Astrocyte of the cerebellum (primary cell): ENCODE measurements around the gene FBXL4.

ENCODE experiments used
- DNase-seq: peaks from one replicate; pipeline ENCODE4 v3.0.0-alpha.2; 2011; ENCODE audit warnings: low read depth
- H3K4me3 ChIP-seq: 2 replicates; pipeline ENCODE4 v1.5.1; 2011; ENCODE audit warnings: mild to moderate bottlenecking, low read depth, low read length, moderate library complexity
- in situ Hi-C: cut with HindIII; loops from 2 replicates; pipeline ENCODE4 v1.10.0; 2017; ENCODE audit warnings: low sequenced_read_pairs
- TF ChIP-seq, protein P1 (sequence below): IDR thresholded peaks from 2 replicates; pipeline ENCODE4 v1.5.1; 2012; ENCODE audit warnings: low read length, low read depth, moderate library complexity, mild to moderate bottlenecking; ENCODE audit errors: missing control alignments

The FBXL4 gene

DNA sequence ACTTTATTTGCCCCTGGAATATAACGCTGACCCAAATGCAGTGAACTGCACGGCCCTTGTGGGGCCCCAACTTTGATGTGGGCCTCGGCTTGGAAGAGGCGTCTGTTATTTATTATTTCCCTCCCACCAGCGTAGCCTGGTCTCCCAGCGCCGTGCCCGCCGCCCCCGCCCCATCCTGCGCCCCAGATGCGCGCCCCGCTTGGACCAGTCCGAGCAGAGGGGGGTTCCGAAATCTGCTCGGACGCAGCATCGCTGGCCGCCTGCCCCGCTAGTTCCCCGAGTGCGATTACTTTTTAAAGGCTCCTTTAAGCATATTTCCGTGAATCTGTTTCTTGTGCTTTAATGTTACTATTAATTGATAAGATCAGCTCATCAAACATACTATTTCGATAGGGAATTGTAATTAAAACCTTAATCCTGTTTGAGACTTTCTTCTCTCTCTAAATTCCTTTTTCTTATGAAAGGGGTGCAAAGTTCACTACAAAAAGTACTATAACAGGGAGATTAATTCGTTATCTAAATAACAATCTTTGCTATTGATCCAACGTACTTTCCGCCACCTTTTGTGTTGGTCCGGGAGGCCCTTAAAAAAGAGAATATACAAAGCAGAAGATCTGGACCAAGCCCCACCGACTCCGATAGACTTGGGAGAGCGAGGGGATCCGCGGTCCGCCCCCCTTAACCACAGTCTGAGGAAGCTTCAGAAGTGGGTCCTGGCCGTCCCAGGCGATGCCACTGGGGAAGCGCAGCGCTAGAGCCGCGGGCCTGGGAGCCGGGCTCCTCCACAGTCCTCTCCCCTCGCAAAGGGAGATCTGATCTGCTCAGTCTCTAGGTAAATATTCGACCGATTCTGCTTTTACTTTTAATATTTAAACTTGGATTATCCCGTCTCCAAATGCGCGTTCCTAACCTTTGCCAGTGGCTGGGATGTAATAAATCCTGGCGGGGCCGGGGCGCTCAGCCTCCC lies 103.2 kb downstream of the FBXL4 start:
- TF ChIP-seq, protein P1, sequence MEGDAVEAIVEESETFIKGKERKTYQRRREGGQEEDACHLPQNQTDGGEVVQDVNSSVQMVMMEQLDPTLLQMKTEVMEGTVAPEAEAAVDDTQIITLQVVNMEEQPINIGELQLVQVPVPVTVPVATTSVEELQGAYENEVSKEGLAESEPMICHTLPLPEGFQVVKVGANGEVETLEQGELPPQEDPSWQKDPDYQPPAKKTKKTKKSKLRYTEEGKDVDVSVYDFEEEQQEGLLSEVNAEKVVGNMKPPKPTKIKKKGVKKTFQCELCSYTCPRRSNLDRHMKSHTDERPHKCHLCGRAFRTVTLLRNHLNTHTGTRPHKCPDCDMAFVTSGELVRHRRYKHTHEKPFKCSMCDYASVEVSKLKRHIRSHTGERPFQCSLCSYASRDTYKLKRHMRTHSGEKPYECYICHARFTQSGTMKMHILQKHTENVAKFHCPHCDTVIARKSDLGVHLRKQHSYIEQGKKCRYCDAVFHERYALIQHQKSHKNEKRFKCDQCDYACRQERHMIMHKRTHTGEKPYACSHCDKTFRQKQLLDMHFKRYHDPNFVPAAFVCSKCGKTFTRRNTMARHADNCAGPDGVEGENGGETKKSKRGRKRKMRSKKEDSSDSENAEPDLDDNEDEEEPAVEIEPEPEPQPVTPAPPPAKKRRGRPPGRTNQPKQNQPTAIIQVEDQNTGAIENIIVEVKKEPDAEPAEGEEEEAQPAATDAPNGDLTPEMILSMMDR: no peak
- no peak for DNase-seq
- peak overlapping the region; percentile 51 for H3K4me3 ChIP-seq
- in situ Hi-C loops: no loop called here

DNA sequence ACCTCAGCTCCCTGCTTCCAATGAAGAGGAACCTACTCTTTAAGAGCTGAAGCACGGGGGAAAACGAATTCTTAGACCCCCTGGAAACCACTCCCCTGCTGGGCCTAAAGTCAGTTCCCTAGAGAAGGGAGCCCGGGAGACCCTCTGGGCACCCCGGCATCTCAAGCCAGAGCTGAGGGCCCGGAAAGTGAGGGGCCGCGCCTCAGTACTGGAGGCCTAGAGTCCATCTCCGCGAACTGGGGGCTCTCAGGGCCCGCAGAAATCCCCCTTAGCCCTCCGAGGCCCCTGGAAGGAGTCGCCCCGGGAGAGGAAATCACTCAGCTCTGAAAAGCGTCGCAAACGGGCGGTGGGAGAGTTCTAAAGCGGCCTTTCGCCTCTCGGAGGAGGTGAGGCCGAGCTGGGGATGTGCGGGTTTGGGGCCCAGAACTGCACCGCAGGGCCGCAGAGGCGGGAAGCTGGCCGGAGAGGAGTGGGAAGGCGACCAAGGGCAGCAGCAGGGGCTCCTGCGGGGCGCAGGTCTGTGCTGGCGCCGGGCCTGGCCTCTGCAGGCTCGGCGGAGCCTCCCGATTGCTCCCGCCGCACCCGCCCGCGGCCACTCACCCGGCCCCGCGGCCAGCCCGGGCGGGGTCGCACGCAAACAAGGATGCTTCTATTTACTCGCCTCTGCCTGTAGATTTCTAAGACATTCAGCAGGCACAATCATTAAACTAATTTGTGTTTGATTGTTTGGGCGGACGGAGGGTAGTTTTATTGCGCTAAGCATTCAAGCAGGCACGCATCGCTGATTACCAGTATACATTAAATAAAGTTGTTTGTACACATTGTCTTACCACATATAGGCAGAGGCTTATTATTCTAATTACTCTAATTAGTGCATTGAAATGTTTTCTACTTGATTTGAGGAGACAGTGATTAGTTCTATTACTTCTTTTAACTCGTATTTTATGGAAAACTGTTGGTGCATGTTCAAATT lies 104.2 kb downstream of the FBXL4 start:
- DNase-seq: no peak
- in situ Hi-C loops: no loop called here
- TF ChIP-seq, protein P1: no peak
- H3K4me3 ChIP-seq: peak overlapping the region; percentile 51

DNA sequence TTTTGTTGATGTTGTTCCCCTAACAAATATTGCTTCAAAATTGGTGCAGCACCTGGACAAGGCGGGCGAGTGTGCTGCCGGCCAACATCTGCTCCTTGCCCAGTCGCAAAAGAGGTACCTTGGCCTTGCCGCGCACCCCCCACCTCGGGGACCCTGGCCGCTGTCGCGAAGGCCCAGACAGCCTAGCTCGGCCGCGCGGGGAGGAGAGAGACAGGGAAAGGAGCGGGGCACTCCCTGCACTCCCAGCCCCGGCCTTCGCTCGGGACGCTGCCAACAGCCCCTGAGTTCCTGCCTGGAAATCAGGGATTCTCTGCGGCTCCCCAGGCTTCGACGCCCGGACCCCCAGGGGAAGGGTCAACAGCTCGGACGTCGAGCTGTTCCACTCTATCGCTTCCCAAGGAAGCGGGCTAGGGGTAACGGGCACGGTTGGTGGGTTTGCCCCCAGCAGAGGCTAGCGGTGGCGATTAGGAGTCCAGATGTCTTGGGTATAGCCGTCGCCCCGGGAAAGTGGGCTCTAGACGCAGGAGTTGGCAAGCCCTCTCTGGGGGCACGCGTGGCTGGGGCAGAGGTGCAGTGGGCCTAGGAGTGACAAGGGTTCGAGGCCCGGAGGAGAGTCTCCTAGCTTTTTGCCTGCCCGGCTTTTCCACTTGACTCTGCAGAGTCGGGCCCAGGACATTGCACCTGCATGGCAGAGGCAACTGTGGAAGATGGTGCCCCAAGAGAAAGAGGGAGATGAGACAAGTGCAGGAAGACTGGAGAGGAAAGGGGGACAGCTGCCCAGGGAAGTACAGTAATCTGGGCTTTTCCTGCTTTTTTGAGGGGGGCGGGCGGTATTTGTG lies 105.2 kb downstream of the FBXL4 start:
- DNase-seq: no peak
- in situ Hi-C loops: no loop called here
- TF ChIP-seq, protein P1: no peak
- no peak overlapping the region for H3K4me3 ChIP-seq

DNA sequence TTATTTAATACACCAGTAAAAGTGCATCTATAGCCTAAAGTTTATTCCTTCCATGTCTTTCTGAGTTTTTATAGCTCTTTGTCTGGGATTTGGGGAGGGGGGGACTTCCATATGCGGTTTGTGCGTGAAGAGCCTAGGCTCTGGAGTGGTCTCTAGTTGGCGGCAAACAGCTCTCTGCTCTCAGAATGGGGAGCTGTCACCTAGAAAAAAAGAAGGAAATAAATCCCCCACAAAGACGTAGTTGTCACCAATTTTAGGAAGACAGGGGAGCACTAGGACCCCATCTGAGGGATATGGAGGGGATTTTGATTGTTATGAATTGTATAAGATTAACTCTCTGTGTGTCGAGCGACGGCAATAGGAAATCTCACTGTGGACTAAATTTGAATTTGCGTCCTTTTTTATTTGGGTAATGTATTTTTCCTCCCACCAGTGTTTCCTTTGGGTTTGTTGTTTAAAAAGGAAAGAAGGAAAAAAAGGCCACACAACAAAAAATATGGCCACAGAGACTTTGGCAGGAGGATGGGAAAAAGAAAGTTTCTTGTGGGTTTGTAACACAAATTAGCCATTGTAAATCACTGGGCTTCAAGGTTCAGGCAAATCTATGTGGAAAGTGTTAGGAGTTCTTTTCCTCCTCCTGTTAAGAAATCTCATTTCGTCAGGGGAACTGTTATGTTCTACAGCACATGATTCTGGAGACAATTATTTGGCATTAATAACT lies 106.0 kb downstream of the FBXL4 start:
- H3K4me3 ChIP-seq: no peak overlapping the region
- TF ChIP-seq, protein P1: no peak
- in situ Hi-C loops: no loop called here
- DNase-seq: no peak

DNA sequence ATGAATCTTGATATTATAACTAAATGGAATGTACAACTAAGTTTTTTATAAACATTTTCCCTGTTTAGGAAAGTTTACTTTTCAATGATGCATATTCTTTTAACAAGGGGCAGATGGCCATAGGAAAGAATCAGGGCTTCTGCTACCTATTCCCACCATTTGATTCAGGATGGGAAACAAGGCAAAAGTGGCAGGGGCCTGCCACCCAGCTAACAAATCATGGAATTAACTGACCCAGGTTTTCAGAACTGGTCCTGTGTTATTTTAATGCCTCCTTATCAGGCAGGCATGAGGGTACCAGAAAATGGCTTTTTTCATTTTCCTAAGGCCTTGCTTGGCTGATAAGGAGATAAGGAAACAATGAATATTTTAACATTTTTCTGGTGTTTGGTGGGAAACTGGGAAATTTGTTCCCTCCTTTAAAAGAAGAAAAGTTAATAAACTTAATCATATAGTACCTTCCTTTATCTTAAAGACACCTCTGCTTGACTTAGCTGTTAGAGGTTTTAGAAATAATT lies 106.7 kb downstream of the FBXL4 start:
- in situ Hi-C loops: no loop called here
- no peak for DNase-seq
- TF ChIP-seq, protein P1: no peak
- no peak overlapping the region for H3K4me3 ChIP-seq
